HepG2 (cell line): Measurements from ENCODE around the gene C16orf95. TPM values are rescaled to one million over a fixed set of nuclear protein-coding genes. Genes with fewer than 3 reads are reported as not detected.

Experiments used
- FOXP1 ChIP-seq, 2 experiments: fragments of 450-650 bp in 1 of 2; IDR thresholded peaks; 2 replicates each; pipeline ENCODE4 v1.6.1; 2017 to 2018; ENCODE audit warnings: antibody characterized with exemption in 1 of 2
- HES4 ChIP-seq: sonication (generic); formaldehyde crosslinking; IDR thresholded peaks from 2 replicates; pipeline ENCODE4 v1.9.0; 2021; ENCODE audit warnings: mild to moderate bottlenecking, missing genetic modification reagents, borderline replicate concordance
- HNRNPK ChIP-seq: fragments of 200-400 bp; formaldehyde crosslinking; IDR thresholded peaks from 2 replicates; pipeline ENCODE4 v1.6.1; 2018; ENCODE audit warnings: low read length, low read depth, moderate library complexity, mild to moderate bottlenecking; ENCODE audit not compliant: poor library complexity, severe bottlenecking
- MAFF ChIP-seq: IDR thresholded peaks from 2 replicates; pipeline ENCODE4 v1.6.1; 2011; ENCODE audit warnings: low read depth, low read length, improper control_type of control experiment
- TBL1XR1 ChIP-seq: fragments of 150-350 bp; IDR thresholded peaks from 2 replicates; pipeline ENCODE4 v1.6.1; 2014; ENCODE audit warnings: borderline replicate concordance, low read length; ENCODE audit not compliant: partially characterized antibody
- TOPORS ChIP-seq: sonication (generic); formaldehyde crosslinking; IDR thresholded peaks from 2 replicates; pipeline ENCODE4 v1.8.0; 2023; ENCODE audit warnings: mild to moderate bottlenecking, missing genetic modification reagents
- ZFP91 ChIP-seq: sonication (generic); formaldehyde crosslinking; IDR thresholded peaks from 2 replicates; pipeline ENCODE4 v1.9.0; 2022; ENCODE audit warnings: missing genetic modification reagents, mild to moderate bottlenecking, borderline replicate concordance
- ZHX2 ChIP-seq, 2 experiments: sonication (generic) in 1 of 2; formaldehyde crosslinking in 1 of 2; IDR thresholded peaks; 2 replicates each; pipeline versions ENCODE4 v1.6.1 to v1.9.0; 2014 to 2022; ENCODE audit warnings: antibody characterized with exemption in 1 of 2, borderline replicate concordance in 1 of 2, inconsistent platforms in 1 of 2, low read depth in 1 of 2, missing genetic modification reagents in 1 of 2
- ZNF468 ChIP-seq: sonication (generic); formaldehyde crosslinking; IDR thresholded peaks from 2 replicates; pipeline ENCODE4 v1.8.0; 2022; ENCODE audit warnings: mild to moderate bottlenecking, moderate library complexity, missing genetic modification reagents
- polyA plus RNA-seq, 8 experiments: library from polyadenylated mRNA; depleted of rRNA in 3 of 8; stranded (reverse) in 7 of 8; unstranded in 1 of 8; fragments of >200 nt; fragmentation: Illumina TruSeq in 4 of 8; extraction: Trizol in 4 of 8; gene quantifications; 2 replicates each; pipeline versions ENCODE4 v1.2.1 to v1.2.3, GENCODE V29; 2011 to 2016; ENCODE audit warnings: low read depth in 4 of 8, missing spikeins in 1 of 8, mixed read lengths in 1 of 8; ENCODE audit not compliant: insufficient read depth in 1 of 8
- total RNA-seq, 5 experiments: library from RNA; depleted of rRNA; stranded (reverse); fragments of >200 nt; fragmentation: Illumina TruSeq; extraction: Trizol; gene quantifications; 2 replicates each; pipeline ENCODE4 v1.2.3, GENCODE V29; 2016; ENCODE audit warnings: low read depth in 1 of 5
- TF ChIP-seq, protein P1 (sequence below): sonication (generic); formaldehyde crosslinking; IDR thresholded peaks from 2 replicates; pipeline ENCODE4 v1.5.0; 2020; ENCODE audit warnings: mild to moderate bottlenecking, missing genetic modification reagents
- TF ChIP-seq, protein P2 (sequence below): sonication (generic); formaldehyde crosslinking; IDR thresholded peaks from 2 replicates; pipeline ENCODE4 v1.8.0; 2023; ENCODE audit warnings: mild to moderate bottlenecking, missing genetic modification reagents

Gene C16orf95
- total and polyA plus RNA-seq, 2 of the 13 experiments (the other 11 are each of a cell fraction or from before 2014, with no cell fraction given) = 2.8 to 8.6 TPM

GRCh38 chr16:87352818-87353217, 35.6 kb upstream of the C16orf95 start (continued):
- TF ChIP-seq ZHX2 (IDR thresholded peaks at IDR 0.05; ENCODE audit: low read depth) (no peak), ZHX2 (CRISPR knock-in tag; IDR thresholded peaks at IDR 0.05; ENCODE audit: borderline replicate concordance) (no peak), HES4 (no peak), ZNF468 (CRISPR knock-in tag) (no peak), ZFP91 (CRISPR knock-in tag) (0 out of 2 replicates have a peak, but pooled peaks have one; percentile 13), HNRNPK (no peak), MAFF (no peak), TBL1XR1 (no peak), TOPORS (no peak), FOXP1 (IDR thresholded peaks at IDR 0.05) (no peak), FOXP1 (CRISPR knock-in tag; IDR thresholded peaks at IDR 0.05) (no peak)
- TF ChIP-seq, protein P1, sequence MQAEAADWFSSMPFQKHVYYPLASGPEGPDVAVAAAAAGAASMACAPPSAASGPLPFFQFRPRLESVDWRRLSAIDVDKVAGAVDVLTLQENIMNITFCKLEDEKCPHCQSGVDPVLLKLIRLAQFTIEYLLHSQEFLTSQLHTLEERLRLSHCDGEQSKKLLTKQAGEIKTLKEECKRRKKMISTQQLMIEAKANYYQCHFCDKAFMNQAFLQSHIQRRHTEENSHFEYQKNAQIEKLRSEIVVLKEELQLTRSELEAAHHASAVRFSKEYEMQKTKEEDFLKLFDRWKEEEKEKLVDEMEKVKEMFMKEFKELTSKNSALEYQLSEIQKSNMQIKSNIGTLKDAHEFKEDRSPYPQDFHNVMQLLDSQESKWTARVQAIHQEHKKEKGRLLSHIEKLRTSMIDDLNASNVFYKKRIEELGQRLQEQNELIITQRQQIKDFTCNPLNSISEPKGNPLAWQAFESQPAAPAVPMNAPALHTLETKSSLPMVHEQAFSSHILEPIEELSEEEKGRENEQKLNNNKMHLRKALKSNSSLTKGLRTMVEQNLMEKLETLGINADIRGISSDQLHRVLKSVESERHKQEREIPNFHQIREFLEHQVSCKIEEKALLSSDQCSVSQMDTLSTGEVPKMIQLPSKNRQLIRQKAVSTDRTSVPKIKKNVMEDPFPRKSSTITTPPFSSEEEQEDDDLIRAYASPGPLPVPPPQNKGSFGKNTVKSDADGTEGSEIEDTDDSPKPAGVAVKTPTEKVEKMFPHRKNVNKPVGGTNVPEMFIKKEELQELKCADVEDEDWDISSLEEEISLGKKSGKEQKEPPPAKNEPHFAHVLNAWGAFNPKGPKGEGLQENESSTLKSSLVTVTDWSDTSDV (CRISPR knock-in tag) = 0 out of 2 replicates have a peak, but pooled peaks have one; percentile 62
- TF ChIP-seq, protein P2, sequence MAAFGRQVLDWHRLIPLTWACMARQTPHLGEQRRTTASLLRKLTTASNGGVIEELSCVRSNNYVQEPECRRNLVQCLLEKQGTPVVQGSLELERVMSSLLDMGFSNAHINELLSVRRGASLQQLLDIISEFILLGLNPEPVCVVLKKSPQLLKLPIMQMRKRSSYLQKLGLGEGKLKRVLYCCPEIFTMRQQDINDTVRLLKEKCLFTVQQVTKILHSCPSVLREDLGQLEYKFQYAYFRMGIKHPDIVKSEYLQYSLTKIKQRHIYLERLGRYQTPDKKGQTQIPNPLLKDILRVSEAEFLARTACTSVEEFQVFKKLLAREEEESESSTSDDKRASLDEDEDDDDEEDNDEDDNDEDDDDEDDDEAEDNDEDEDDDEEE (CRISPR knock-in tag) = no peak
